Smooth muscle cell of the umbilical artery (primary cell): ENCODE data around the gene TAS2R1. TPM values are rescaled to one million over a fixed set of nuclear protein-coding genes. Genes with fewer than 3 reads are reported as not detected.

Experiments
- total RNA-seq: library from RNA; depleted of rRNA; stranded (reverse); fragments of >200 nt; gene quantifications from 2 replicates; pipeline ENCODE4 v1.2.3, GENCODE V29; 2014

Gene TAS2R1
- not detected in 2 replicates for total RNA-seq

GRCh38 chr5:9630251-9630650 is at the start of gene TAS2R1:
TAS2R1 (minus strand) TSS chr5:9630351; CDS start chr5:9630032, 319 bp downstream.

Other genes with a start within 250 kb of the TAS2R1 start
- 19.3 and 26.1 TPM in 2 replicates for gene SEMA5A, start 84.3 kb downstream of the TAS2R1 start, total RNA-seq